ENCODE measurements around the gene ADGRV1.
"Not testable (repeated sequence)": the region's sequence is repeated elsewhere in the genome, so short reads cannot be mapped to it uniquely, and the experiment has no call there.

- not testable (repeated sequence) for TF ChIP-seq CTCF, POLR2A (IDR thresholded peaks at IDR 0.05)
Observed at GRCh38 chr5:90796919-90797318, 238.3 kb downstream of the ADGRV1 start.
